ENCODE measurements around the gene SPIN1. TPM values are rescaled to one million over a fixed set of nuclear protein-coding genes. Genes with fewer than 3 reads are reported as not detected.

SPIN1 gene
- total RNA-seq, 1 experiment from 2014 or later = 46.2 TPM

GRCh38 chr9:88527618-88528017 is 139.4 kb downstream of the SPIN1 start:
- Histone ChIP-seq H3K4me2 (ENCODE audit: low read length) (no peak overlapping the region), H3K9me3 (ENCODE audit: low read length) (no peaks in the 10 kb centered on the region), H3K27ac (ENCODE audit: low read length) (no peak overlapping the region), H3K4me3 (ENCODE audit: low read length) (no peak overlapping the region), H3F3A (ENCODE audit: low read length, unreplicated experiment) (no peaks in the 10 kb centered on the region), H3K9ac (ENCODE audit: low read length) (no peak overlapping the region), H3K36me3 (ENCODE audit: low read depth, low read length) (no peaks in the 10 kb centered on the region), H3K27me3 (ENCODE audit: low read length) (no peaks in the 10 kb centered on the region), H3K4me1 (ENCODE audit: insufficient read depth, low read length) (peaks cover 27% of the 10 kb centered on the region), H2AFZ (ENCODE audit: low read length) (no peak overlapping the region), H3K9me2 (replicated peaks; ENCODE audit: low read length) (no peaks in the 10 kb centered on the region), H4K20me1 (ENCODE audit: low read length) (no peaks in the 10 kb centered on the region), H3K79me2 (ENCODE audit: low read length) (peaks cover 14% of the 10 kb centered on the region; the same call in 1 of the 2 replicates)
- BruUV-seq (replicated peaks) = no TSS peak
- CTCF ChIA-PET = no interaction called here
- POLR2A ChIA-PET (ENCODE audit: unreplicated experiment) = no interaction called here
- ATAC-seq (no peak), DNase-seq (no peak)
- TF ChIP-seq CTCF (conservative IDR thresholded peaks at IDR 0.05; ENCODE audit: low read depth, low read length) (no peak), EZH2phosphoT487 (IDR thresholded peaks at IDR 0.05; ENCODE audit: borderline replicate concordance, low read length) (no peak), EZH2 (IDR thresholded peaks at IDR 0.05; ENCODE audit: low read length, unreplicated experiment) (no peak)
- intact Hi-C loops (cut with micrococcal nuclease) = no loop called here

Other genes starting within 250 kb of the SPIN1 start
- gene SPATA31C2, start 250.0 kb upstream of the SPIN1 start, total RNA-seq (2014; rRNA removed) = not detected in 2 replicates
- 0.66 TPM in 1 of 2 replicates, not detected in the other for gene NXNL2, start 146.7 kb downstream of the SPIN1 start, total RNA-seq (2014; rRNA removed)